GM12872 (cell line): Measurements from ENCODE around the gene SBNO2.

Source experiments
- TF ChIP-seq, protein P1 (sequence below): IDR thresholded peaks from 3 replicates; pipeline ENCODE4 v1.5.1; 2011; ENCODE audit warnings: low read depth, mild to moderate bottlenecking, low read length, moderate library complexity; ENCODE audit not compliant: insufficient read depth

Gene SBNO2

DNA sequence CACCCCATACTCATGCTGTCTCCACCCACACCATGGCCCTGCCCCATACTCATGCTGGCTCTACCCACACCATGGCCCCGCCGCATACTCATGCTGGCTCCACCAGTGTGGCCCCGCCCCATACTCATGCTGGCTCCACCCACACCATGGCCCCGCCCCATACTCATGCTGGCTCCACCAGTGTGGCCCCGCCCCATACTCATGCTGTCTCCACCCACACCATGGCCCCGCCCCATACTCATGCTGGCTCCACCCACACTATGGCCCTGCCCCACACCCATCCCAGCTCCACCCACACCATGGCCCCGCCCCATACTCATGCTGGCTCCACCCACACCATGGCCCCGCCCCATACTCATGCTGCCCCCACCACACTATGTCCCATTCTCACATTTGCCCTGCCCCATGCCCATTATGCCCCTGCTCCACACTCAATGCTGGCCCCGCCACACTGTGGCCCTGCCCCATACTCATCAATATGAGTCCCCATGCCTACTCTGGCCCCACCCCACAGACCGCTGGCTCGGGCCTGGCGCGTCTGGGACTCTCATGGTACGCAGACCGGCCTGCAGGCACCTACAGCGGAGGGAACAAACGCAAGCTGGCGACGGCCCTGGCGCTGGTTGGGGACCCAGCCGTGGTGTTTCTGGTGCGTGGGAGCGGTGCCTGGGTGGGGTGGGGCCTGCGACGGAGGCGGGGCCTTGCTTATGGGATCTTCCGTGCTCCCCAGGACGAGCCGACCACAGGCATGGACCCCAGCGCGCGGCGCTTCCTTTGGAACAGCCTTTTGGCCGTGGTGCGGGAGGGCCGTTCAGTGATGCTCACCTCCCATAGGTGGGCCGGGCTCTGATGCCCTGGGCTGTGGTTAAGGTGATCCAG is 110.8 kb downstream of the SBNO2 start:
- TF ChIP-seq, protein P1, sequence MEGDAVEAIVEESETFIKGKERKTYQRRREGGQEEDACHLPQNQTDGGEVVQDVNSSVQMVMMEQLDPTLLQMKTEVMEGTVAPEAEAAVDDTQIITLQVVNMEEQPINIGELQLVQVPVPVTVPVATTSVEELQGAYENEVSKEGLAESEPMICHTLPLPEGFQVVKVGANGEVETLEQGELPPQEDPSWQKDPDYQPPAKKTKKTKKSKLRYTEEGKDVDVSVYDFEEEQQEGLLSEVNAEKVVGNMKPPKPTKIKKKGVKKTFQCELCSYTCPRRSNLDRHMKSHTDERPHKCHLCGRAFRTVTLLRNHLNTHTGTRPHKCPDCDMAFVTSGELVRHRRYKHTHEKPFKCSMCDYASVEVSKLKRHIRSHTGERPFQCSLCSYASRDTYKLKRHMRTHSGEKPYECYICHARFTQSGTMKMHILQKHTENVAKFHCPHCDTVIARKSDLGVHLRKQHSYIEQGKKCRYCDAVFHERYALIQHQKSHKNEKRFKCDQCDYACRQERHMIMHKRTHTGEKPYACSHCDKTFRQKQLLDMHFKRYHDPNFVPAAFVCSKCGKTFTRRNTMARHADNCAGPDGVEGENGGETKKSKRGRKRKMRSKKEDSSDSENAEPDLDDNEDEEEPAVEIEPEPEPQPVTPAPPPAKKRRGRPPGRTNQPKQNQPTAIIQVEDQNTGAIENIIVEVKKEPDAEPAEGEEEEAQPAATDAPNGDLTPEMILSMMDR, result no peak

- TF ChIP-seq, protein P1, result no peak
These were observed 111.6 kb downstream of the SBNO2 start for GRCh38 chr19:1062387-1063029.

DNA sequence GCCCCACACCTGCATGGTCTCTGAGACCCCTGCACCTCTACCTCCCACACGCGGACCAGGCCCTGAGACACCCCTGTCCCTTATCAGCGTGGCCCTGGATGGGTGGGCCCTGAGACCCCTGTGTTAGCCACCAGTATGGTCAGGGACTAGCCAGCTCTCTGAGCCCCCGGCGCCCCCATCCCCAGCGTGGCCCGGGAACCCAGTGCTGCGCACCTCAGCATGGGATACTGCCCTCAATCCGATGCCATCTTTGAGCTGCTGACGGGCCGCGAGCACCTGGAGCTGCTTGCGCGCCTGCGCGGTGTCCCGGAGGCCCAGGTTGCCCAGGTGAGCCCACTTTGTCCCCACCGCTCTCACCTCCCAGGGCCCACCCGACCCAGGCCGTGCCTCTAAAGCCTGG is 112.1 kb downstream of the SBNO2 start:
- TF ChIP-seq, protein P1, result no peak

DNA sequence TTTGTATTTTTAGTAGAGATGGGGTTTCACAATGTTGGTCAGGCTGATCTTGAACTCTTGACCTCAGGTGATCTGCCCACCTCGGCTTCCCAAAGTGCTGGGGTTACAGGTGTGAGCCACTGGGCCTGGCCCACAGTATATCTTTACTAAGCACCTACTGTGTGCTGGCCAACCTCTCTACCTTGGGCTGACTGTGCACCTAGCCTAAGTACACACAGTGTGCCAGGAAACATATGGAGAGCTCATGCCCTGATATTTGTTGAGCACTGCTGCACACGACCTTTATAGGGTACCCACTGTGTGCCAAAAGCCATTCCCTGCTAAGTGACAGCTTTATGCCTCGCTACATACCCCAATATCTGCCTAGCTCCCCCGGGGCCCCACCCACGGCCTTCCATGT is 113.4 kb downstream of the SBNO2 start:
- TF ChIP-seq, protein P1, result no peak

- TF ChIP-seq, protein P1, result no peak
These were observed 116.0 kb downstream of the SBNO2 start for GRCh38 chr19:1058112-1058511.
